Erythroblast (primary cell): ENCODE measurements around the gene FAM163A.

ENCODE experiments used
- GATA1 ChIP-seq: IDR thresholded peaks from 2 replicates; pipeline ENCODE4 v1.6.1; 2011; ENCODE audit warnings: low read depth, mild to moderate bottlenecking, control low read depth, low read length, moderate library complexity
- POLR2A ChIP-seq: IDR thresholded peaks from 2 replicates; pipeline ENCODE4 v1.6.1; 2011; ENCODE audit warnings: mild to moderate bottlenecking, low read length

DNA sequence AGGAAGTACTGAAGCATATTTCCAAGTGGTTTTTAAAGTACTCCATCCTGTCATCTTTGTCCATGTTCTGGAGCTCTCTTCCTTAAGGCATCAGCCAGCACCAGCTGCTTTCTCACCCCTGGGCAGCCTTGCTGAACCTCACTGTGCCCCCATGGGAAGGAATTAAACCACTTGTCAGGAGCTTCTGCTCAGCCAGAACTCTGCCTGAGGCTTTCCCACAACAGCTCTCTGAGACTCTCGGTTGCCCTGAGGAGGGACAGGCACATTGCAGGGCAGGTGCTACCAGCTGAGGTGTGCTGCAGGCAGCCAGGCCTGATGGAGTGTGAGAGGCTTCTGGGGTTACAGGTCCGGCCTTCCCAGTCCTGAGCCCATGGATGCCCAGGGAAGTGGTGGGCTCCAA, 30.9 kb downstream of the FAM163A start:
- no peak for TF ChIP-seq POLR2A
- no peak for TF ChIP-seq GATA1
